Amniotic stem cell (primary cell): ENCODE measurements around the gene A1BG.
A peak's percentile ranks its signal among the peaks of the same experiment; 100 is the strongest.
"Not testable (repeated sequence)": the region's sequence is repeated elsewhere in the genome, so short reads cannot be mapped to it uniquely, and the experiment has no call there.

Experiments
- DNase-seq: peaks from one replicate; lab custom pipeline; 2025; lab: John Stamatoyannopoulos, UW

Gene A1BG

GRCh38 chr19:58356766-58357480 is 3.6 kb upstream of the A1BG start:
- DNase-seq: no peak

- no peak for DNase-seq
Observed at GRCh38 chr19:58355908-58356765, 2.8 kb upstream of the A1BG start.

GRCh38 chr19:58355215-58355796 is 2.0 kb upstream of the A1BG start:
- DNase-seq: no peak

- no peak for DNase-seq
Observed at GRCh38 chr19:58354478-58355030, 1.3 kb upstream of the A1BG start.

- DNase-seq: no peak
Observed at GRCh38 chr19:58353717-58354477, 605 bp upstream of the A1BG start.

- DNase-seq: no peak
Observed at GRCh38 chr19:58351990-58352755, 1.1 kb downstream of the A1BG start.

- DNase-seq: no peak
Observed at GRCh38 chr19:58351558-58351878, 1.8 kb downstream of the A1BG start.

GRCh38 chr19:58350871-58351557 is 2.3 kb downstream of the A1BG start:
- no peak for DNase-seq

- no peak for DNase-seq
Observed at GRCh38 chr19:58350001-58350861, 3.1 kb downstream of the A1BG start.

- no peak for DNase-seq
Observed at GRCh38 chr19:58349590-58349989, 3.7 kb downstream of the A1BG start.

- not testable (repeated sequence) for DNase-seq
Observed at GRCh38 chr19:58348080-58348479, 5.2 kb downstream of the A1BG start.

GRCh38 chr19:58346961-58347929 is 6.0 kb downstream of the A1BG start:
- peak; percentile 22 for DNase-seq

- DNase-seq: no peak
Observed at GRCh38 chr19:58345558-58345957, 7.7 kb downstream of the A1BG start.

- DNase-seq: no peak
Observed at GRCh38 chr19:58338825-58339558, 14.3 kb downstream of the A1BG start.

- no peak for DNase-seq
Observed at GRCh38 chr19:58338336-58338735, 15.0 kb downstream of the A1BG start.

- no peak for DNase-seq
Observed at GRCh38 chr19:58336820-58337219, 16.5 kb downstream of the A1BG start.

GRCh38 chr19:58336216-58336615 is 17.1 kb downstream of the A1BG start:
- no peak for DNase-seq

- no peak for DNase-seq
Observed at GRCh38 chr19:58335630-58336029, 17.7 kb downstream of the A1BG start.
